GM21576 (cell line): ENCODE data around the gene DUSP11.
"Not testable (repeated sequence)": the region's sequence is repeated elsewhere in the genome, so short reads cannot be mapped to it uniquely, and the experiment has no call there.

Experiments
- ATAC-seq: cut with Tn5 transposase; IDR thresholded peaks from one replicate; pipeline ENCODE4 v1.9.1; 2021; ENCODE audit warnings: mild to moderate bottlenecking, moderate library complexity; ENCODE audit not compliant: unreplicated experiment

DUSP11 gene

DNA sequence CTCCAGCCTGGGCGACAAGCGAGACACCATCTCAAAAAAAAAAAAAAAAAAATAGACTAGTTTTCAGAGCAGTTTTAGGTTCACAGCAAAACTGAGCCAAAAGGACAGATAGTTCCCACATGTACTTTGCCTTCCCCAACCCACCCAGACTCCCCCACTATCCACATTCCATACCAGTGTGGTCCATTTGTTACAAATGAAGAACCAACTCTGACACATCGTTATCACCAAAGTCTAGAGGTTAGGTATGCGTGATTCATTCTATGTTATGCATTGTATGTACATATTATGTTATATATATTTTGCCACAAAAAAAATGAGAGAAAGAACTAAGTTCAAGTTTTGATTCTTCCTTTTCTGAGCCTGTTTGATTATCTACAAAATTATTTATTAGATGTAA, 3.5 kb downstream of the DUSP11 start:
- no peak for ATAC-seq

DNA sequence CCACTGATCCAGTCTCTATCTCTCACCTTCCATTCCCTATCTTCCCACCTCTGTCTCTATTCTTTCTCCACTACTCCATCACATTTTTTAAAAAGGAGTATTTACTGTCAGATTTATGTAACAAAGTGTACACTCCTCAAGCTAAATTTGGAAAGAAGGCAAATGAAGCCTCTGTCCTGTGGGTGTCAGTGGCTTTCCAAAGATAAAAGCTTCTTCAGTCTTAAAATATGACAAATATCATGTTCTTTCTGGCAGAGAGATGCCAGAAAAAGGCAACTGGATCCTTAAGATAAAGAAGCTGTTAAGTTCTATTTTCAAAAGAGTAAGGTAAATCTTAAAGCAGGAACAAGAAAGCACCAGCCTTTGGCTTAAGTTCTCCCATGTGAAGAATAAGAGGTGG, 7.1 kb downstream of the DUSP11 start:
- ATAC-seq: no peak

DNA sequence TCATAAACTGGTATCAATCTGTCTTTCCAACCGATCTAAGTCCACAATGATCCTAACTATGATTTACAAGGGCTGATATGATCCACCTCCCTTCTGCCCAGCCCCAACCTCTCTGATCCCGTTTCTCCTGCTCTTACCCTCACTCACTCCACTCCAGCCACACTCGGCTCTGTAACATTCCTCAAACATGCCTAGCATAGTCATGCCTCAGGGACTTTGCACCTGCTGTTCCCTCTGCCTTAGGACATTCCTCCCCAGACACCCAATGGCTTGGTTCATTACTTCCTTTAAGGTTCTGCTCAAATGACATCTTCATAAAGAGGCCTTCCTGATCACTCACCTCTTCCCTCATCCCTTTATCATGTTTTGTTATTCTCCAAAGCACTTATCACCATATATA, 9.2 kb downstream of the DUSP11 start:
- no peak for ATAC-seq

DNA sequence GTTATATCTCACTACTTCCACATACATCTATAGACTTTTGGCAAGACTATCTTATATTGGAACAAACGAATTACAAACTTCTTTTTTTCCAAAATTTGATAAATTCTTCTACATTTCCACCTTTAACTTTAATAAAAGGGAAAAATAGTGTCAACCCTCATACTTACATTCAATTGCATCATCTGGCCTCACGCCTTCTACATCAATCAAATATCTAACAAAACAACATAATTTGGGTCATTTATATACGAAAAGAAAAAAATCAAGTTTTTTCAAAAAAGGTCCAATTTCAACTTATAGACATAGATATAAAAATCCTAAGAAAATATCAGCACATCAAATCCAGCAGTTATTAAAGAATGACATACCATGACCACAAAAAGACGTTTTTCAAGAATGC, 12.9 kb downstream of the DUSP11 start:
- no peak for ATAC-seq

DNA sequence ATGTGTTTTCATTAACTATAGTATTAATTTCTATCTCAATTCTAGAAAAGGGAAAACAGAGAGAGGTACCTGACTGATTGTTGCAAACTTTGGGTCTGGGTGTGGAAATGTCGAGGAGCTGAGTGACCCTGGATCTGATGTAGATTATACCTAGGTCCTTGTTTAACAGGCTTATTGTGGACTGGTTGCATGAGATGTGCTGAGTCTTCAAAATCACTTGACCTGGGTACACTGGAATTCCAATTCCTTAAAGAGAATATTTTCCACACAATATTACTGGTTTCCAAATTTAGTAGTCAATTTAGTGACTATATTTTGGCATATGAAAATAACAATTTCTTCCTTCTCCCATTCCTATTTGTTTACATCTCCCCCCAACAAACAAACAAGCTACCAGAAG, 13.6 kb downstream of the DUSP11 start:
- ATAC-seq: no peak

DNA sequence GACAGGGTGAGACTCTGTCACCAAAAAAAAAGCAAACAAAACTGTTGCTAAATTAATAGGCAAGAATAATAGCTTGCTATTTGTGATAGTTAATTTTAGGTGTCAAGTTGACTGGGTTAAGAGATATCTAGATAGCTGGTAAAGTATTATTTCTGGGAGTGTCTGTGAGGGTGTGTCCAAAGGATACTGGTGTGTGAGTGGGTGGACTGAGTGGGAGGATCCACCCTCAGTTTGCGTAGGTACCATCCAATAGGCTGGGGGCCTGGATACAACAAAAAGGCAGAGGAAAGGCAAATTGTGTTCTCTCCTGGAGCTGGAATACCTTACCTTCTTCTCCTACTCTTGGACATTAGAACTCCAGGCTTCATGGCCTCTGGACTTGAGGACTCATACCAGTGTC, 15.0 kb downstream of the DUSP11 start:
- no peak for ATAC-seq

DNA sequence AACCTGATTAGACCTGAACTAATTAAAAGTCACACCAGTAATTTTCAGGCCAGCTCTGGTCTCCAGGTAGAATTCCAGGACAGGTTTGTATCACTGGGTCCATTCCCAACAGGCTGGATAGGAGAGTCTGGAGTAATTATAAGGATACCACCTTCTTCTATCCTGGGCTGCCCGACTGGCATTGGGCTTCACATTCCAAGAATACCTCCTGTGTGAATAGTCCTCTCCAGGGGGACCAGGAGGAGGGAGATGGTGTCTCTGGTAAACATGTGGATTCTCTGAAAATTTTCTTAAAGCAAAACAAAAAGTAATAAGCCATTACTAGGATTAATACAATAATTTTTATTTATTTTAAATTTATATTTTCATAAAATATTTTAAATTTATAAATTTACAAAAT, 17.3 kb downstream of the DUSP11 start:
- ATAC-seq: no peak

DNA sequence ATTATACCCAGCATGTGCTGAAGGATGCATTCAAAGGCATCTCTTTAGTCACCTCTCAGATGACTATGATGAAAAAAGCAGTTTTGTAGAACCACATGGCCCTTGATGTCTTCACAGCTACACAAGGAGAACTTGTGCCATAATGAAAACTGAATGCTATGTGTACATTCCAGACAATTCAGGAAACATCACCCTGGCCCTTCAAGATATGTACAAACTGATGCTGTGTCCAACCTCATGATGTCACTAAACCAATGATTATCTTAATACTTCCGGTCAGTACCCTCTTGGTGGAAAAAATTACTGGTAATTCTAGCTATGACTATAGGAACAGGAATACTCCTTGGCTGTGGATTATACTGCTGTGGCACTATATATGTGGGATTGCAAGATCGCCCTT, 20.0 kb downstream of the DUSP11 start:
- no peak for ATAC-seq

DNA sequence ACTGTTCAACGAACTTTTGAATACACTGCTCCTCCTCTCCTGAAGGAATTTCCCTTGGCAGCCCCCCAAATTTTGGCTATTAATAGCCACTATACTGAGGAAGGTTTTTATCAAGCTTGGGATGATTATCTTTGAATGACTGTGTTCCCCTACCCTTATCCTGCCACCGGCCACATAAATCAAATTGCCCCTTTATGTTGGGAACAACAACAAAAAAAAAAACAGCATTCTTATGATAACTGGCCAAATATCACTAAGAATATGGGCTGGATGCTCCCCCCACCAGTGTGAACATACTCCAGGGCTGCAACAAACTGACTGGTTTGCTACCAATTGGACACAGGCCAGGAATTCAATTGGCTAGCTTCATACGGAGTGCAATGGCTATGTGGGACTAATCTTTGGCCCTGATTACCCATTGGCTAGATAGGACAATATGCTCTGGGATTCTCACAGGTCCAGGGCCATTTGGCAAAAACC, 20.6 kb downstream of the DUSP11 start:
- no peak for ATAC-seq

DNA sequence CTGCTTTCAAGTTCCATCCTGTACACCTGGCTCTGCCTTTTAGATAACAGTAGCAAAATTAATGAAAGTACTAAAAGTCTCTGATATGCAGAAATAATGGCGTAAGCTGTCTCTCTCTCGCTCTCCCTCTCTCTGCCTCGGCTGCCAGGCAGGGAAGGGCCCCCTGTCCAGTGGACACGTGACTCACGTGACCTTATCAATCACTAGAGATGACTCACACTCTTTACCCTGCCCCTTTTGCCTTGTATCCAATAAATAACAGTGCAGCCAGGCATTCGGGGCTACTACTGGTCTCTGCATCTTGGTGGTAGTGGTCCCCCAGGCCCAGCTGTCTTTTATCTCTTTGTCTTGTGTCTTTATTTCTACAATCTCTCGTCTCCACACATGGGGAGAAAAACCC, 25.6 kb downstream of the DUSP11 start:
- ATAC-seq: not testable (repeated sequence)

DNA sequence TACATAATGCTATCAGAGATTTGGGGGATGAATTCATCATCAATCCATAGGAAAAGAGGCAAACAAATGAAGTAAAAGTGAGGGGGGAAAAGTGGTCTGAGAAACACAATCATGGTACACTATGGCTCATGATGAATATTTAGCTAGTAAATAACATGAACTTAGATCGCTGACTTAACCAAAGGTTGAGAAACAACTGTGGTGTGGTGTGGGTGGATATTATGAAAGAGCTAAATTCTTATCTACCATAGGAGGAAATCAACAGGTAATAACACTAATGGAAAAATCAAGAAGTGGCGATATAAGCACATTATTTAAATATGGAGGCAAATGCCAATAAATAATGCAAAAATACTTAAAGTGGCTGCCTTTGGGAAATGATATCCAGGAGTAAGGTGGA, 30.6 kb downstream of the DUSP11 start:
- ATAC-seq: no peak

DNA sequence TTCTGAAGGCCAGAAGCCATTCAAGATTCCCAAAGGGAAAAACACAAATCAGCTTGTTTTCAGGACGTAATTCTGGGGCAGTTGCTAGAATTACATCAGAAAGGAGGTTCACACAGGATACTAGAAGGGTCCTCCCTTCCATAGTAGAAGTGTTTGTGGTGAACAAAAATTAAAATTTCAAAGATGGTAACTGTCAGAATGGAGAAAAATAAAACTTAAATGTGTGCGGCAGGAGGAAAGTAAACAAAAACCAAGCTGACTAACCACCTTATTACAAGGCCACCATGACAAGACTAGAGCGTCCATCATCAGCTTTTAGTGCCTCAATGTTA, 33.1 kb downstream of the DUSP11 start:
- ATAC-seq: no peak

DNA sequence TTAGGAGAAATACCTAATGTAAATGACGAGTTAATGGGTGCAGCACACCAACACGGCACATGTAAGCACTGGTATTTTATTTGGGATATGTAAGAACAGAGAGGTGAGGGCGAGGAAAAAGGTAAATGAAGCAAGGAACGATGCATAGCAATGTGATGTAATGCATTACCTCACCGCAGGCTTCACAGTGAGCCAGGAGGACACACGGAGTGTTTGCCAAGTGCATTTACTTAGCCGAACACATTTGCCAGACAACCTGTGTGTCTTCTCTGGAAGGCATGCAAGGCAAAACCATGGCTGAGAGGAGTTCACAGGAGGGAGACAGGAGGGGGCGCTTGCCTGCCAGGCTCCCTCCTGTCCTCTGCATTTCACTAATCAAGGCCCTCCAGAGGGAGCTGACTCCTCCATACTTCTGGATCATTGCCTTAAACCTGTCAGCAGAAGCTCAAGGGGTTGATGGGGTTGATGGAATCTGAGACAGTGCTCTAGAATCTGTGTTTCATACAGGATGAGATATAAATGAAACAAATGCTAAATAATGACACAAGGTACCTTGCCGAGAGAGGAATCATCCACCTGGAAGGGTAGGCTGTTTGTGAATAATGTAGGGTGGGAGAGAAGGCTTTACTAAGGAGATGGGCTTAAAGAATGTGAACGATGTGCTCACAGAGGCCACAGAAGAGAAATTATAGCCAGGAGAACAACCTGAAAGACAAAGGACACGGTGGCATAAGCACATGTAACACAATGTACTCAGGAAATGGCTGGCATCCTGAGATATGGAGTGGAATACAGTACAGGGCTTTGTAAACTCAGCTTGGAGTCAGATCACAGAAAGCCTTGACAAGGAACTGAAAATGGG, 33.7 kb downstream of the DUSP11 start:
- ATAC-seq: no peak

DNA sequence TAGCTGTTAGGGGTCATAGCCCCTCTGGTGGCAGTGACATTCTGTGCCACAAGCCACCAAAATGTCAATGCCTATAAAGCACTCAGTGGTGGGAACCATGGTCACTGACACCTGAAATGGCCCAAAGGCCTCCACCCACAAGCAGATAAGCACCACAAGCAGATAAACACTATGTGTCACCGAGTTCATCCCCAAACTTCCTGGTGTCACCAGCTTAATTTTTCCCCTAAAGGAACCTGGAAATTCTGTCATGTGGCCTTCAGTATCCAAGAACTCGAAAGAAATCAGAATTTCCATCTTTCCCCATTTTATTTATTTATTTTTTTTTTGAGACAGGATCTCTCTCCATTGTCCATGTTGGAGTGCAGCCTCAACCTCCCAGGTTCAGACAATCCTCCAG, 39.1 kb downstream of the DUSP11 start:
- no peak for ATAC-seq

DNA sequence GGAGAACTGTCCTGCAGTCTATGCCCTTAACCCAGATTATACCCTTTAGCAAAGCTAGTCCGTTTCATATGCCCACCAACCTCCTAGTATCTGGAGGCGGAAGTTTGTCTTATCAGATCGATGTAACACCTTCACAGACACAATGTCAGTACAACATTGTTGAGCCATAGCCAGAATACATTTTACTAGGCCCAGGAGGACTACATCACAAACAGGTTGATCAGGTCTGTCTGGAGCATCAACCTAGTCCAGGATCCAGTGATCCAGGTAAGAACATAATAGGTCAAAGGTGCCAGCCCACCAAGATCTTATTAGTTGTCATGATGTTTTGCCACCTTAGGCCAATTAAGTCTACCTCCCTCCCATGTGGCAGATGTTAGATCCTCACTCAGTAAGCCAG, 40.8 kb downstream of the DUSP11 start:
- no peak for ATAC-seq

DNA sequence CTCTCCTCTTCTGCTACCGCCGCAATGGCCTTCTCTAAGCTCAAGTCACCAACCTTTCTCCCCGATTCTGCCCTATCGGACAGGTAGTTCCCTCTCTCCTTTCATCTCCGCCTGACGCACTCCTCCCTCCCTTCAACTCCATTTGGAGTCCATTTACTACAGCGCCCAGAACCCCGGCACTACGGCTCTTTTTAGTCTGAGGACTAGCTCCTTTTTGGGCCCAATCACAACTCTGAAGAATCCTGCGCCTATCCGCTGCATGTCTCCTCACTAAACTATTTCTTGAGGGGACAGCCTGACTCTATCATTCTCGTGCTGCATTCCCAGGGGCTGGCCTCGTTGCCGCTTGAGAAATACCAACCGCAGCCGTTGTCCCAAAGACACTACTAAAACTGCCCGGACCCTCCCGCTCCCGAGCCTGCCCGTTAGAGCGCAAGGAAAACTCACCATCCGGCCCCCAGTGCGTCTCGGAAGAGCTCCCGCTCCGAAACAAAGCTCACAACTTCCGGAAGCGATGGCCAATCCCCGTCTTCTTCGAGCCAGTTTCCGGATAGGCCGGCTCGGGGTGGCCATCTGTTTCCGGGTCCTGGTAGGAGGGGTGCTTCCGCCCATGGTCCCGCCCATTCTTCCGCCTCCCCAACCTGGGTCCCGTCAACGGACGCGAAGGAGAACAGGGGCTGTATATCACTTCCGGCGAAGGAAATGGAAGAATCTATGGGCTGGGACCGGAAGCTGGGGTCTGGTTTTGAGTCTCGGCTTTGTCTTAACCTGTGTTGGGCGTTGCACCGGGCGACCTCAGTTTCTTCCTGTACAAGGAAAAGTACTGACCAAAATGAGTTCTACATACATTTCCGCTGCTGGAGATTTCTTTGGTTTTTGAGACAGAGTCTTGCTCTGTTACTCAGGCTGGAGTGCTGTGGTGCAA, 42.8 kb downstream of the DUSP11 start, which contains the start of gene TPRKB:
Gene TPRKB, minus strand, starts transcription at position 491 of the 925 bp plus-strand sequence. CDS start 2,776 bp downstream, outside the sequence.
- peak; percentile 98 for ATAC-seq

DNA sequence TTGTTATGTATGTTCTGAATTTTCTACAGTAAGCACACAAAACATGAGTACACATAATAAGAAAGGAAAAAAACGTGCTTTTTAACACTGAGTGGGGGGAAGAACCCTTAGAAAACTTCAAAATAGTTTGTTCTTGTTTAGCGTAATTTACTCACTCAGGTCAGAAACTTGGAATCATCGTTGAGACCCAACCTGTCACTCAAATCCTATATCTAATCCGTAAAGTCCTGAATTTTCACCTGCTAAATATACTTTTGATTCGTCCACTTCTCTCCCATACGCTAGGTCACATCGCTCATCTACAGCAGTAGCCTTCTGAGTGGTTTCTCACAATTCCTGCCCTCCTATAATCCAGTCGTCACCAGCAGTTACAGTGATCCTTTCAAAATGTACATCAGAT, 43.5 kb downstream of the DUSP11 start:
- no peak for ATAC-seq

DNA sequence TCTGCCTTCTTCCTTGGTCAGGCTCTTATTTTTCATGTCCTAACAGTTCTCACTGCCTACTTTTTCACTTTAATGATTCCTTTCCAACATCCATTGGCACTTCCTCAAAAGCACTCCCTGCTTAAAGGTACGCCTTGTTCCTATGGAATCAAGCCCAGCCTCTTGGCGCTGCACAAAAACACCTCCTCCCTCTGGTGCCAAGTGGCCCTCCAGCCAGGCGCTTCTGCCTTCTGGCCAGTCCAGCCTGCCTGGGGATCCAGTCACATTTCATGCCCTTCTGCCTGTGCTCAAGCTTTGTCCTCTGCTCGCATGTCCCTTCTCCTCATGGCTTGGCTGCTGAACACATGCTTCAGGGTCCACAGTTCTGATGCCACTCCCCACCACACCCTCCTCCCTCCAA, 49.1 kb downstream of the DUSP11 start:
- no peak for ATAC-seq

DNA sequence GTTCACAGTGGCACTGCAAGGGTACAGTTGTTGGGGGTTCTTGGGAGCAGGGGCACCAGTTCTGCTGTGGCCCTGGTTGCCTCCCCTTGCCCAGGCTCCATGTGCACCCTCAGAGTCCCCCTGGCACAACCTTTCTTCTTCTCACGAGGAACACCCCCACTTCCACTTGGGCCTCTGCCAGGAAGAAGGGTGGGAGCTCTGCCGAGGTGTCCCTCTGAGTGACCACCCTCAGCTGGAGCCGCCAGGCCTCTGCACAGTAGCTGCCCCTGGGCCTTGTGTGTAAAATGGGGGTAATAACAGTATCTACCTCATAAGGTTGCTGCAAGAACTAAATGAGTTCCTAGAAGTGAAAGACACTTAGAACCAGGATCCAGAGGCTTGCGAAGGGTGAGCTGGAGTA, 51.2 kb downstream of the DUSP11 start:
- ATAC-seq: no peak

DNA sequence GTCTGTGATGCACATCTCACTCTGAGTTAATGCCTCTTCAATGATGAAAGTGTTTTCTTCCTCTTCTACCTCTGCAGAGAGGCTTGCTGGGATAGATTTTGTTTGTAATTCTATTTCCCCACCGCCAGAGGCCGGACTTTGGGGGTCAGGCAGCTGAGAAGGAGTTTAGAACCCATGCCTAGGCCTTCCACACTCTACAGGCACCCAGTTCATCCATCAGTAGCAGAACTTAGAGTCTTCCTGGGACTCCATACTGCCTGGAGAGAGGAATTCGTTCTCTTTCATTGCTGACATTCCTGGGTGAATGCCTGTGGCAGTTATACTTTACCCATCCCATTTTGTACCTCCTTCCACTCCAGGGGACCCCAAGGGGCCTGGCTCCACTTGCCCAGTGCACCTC, 51.9 kb downstream of the DUSP11 start:
- no peak for ATAC-seq

DNA sequence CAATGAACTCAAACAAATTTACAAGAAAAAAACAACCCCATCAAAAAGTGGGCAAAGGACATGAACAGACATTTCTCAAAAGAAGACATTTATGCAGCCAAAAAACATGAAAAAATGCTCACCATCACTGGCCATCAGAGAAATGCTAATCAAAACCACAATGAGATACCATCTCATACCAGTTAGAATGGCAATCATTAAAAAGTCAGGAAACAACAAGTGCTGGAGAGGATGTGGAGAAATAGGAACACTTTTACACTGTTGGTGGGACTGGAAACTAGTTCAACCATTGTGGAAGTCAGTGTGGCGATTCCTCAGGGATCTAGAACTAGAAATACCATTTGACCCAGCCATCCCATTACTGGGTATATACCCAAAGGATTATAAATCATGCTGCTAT, 53.2 kb downstream of the DUSP11 start:
- not testable (repeated sequence) for ATAC-seq
